HEK293 (cell line): ENCODE results near the gene CHCHD6.

Experiments used
- CTCF ChIA-PET: fragments of 350-600 bp; formaldehyde crosslinking; extraction: SDS; loops from one replicate; lab custom pipeline; 2021; ENCODE audit warnings: antibody characterized with exemption; lab: Yijun Ruan, JAX
- POLR2A ChIA-PET: fragments of 300-600 bp; formaldehyde crosslinking; extraction: SDS; loops from one replicate; lab custom pipeline; 2020; ENCODE audit warnings: antibody characterized with exemption, inconsistent platforms; lab: Yijun Ruan, JAX
- H3K27ac ChIP-seq: fragments of 200-500 bp; sonication (Bioruptor generic); 2 replicates; pipeline ENCODE4 v1.5.1; 2014; ENCODE audit warnings: low read depth, low read length, control low read depth, inconsistent platforms; ENCODE audit errors: extremely low read depth
- H3K36me3 ChIP-seq, 2 experiments: fragments of 200-500 bp in 1 of 2; sonication (Bioruptor generic) in 1 of 2; 1 replicate in 1 of 2; 2 replicates in 1 of 2; pipeline ENCODE4 v1.5.1; 2014 to 2017; ENCODE audit warnings: inconsistent platforms in 2 of 2, low read length in 2 of 2; ENCODE audit not compliant: control insufficient read depth in 2 of 2, insufficient read depth in 1 of 2
- H3K4me1 ChIP-seq: fragments of 200-500 bp; sonication (Bioruptor generic); 2 replicates; pipeline ENCODE4 v1.5.1; 2014; ENCODE audit warnings: mild to moderate bottlenecking, low read length, inconsistent platforms; ENCODE audit not compliant: control insufficient read depth, insufficient read depth
- H3K4me3 ChIP-seq: 2 replicates; pipeline ENCODE4 v1.5.1; 2011; ENCODE audit warnings: low read depth, mild to moderate bottlenecking, control low read depth, low read length, moderate library complexity
- H3K9me3 ChIP-seq: fragments of 200-500 bp; sonication (Bioruptor generic); 2 replicates; pipeline ENCODE4 v1.5.1; 2014; ENCODE audit warnings: low read depth, low read length, inconsistent platforms; ENCODE audit not compliant: control insufficient read depth, insufficient read depth
- GLIS2 ChIP-seq: fragments of 450-650 bp; formaldehyde crosslinking; IDR thresholded peaks from 2 replicates; pipeline ENCODE4 v1.5.1; 2016; ENCODE audit warnings: missing biosample characterization, missing genetic modification characterization
- KLF10 ChIP-seq: fragments of 450-650 bp; IDR thresholded peaks from 2 replicates; pipeline ENCODE4 v1.5.1; 2018; ENCODE audit warnings: missing biosample characterization, mild to moderate bottlenecking, missing genetic modification characterization
- RBAK ChIP-seq: fragments of 450-650 bp; formaldehyde crosslinking; IDR thresholded peaks from 2 replicates; pipeline ENCODE4 v1.5.1; 2016; ENCODE audit warnings: missing biosample characterization, missing genetic modification characterization
- SALL2 ChIP-seq: fragments of 450-650 bp; formaldehyde crosslinking; IDR thresholded peaks from 2 replicates; pipeline ENCODE4 v1.5.0; 2017; ENCODE audit warnings: missing biosample characterization, mild to moderate bottlenecking, missing genetic modification characterization, borderline replicate concordance
- ZBTB1 ChIP-seq: fragments of 450-650 bp; formaldehyde crosslinking; IDR thresholded peaks from 2 replicates; pipeline ENCODE4 v1.5.1; 2016; ENCODE audit warnings: missing biosample characterization, missing genetic modification characterization
- ZBTB48 ChIP-seq: fragments of 450-650 bp; formaldehyde crosslinking; IDR thresholded peaks from 2 replicates; pipeline ENCODE4 v1.5.1; 2016; ENCODE audit warnings: missing biosample characterization, missing genetic modification characterization
- ZBTB8A ChIP-seq: fragments of 450-650 bp; formaldehyde crosslinking; IDR thresholded peaks from 2 replicates; pipeline ENCODE4 v1.5.1; 2016; ENCODE audit warnings: missing biosample characterization, missing genetic modification characterization
- ZIC2 ChIP-seq: fragments of 450-650 bp; formaldehyde crosslinking; IDR thresholded peaks from 2 replicates; pipeline ENCODE4 v1.5.1; 2016; ENCODE audit warnings: missing biosample characterization, missing genetic modification characterization
- ZNF114 ChIP-seq: fragments of 450-650 bp; formaldehyde crosslinking; IDR thresholded peaks from 2 replicates; pipeline ENCODE4 v1.5.0; 2017; ENCODE audit warnings: missing biosample characterization, missing genetic modification characterization
- ZNF138 ChIP-seq: fragments of 450-650 bp; formaldehyde crosslinking; IDR thresholded peaks from 2 replicates; pipeline ENCODE4 v1.5.1; 2016; ENCODE audit warnings: missing biosample characterization, missing genetic modification characterization, borderline replicate concordance
- ZNF140 ChIP-seq: fragments of 450-650 bp; formaldehyde crosslinking; IDR thresholded peaks from 2 replicates; pipeline ENCODE4 v1.5.1; 2016; ENCODE audit warnings: missing biosample characterization, missing genetic modification characterization
- ZNF202 ChIP-seq: fragments of 450-650 bp; formaldehyde crosslinking; IDR thresholded peaks from 2 replicates; pipeline ENCODE4 v1.5.1; 2016; ENCODE audit warnings: missing biosample characterization, missing genetic modification characterization, borderline replicate concordance
- ZNF214 ChIP-seq: fragments of 450-650 bp; formaldehyde crosslinking; IDR thresholded peaks from 2 replicates; pipeline ENCODE4 v1.5.1; 2017; ENCODE audit warnings: missing biosample characterization, mild to moderate bottlenecking, missing genetic modification characterization, borderline replicate concordance
- ZNF24 ChIP-seq: fragments of 450-650 bp; formaldehyde crosslinking; IDR thresholded peaks from 2 replicates; pipeline ENCODE4 v1.5.1; 2016; ENCODE audit warnings: missing biosample characterization, missing genetic modification characterization
- ZNF311 ChIP-seq: fragments of 450-650 bp; formaldehyde crosslinking; IDR thresholded peaks from 2 replicates; pipeline ENCODE4 v1.5.1; 2017; ENCODE audit warnings: missing biosample characterization, missing genetic modification characterization, borderline replicate concordance
- ZNF394 ChIP-seq: fragments of 450-650 bp; formaldehyde crosslinking; IDR thresholded peaks from 2 replicates; pipeline ENCODE4 v1.5.1; 2016; ENCODE audit warnings: missing biosample characterization, missing genetic modification characterization, mild to moderate bottlenecking, moderate library complexity, borderline replicate concordance
- ZNF585B ChIP-seq: fragments of 450-650 bp; formaldehyde crosslinking; IDR thresholded peaks from 2 replicates; pipeline ENCODE4 v1.5.1; 2016; ENCODE audit warnings: missing biosample characterization, missing genetic modification characterization
- ZNF670 ChIP-seq: fragments of 450-650 bp; formaldehyde crosslinking; IDR thresholded peaks from 2 replicates; pipeline ENCODE4 v1.5.1; 2016; ENCODE audit warnings: missing biosample characterization, missing genetic modification characterization, low read depth
- ZNF76 ChIP-seq: fragments of 450-650 bp; formaldehyde crosslinking; IDR thresholded peaks from 2 replicates; pipeline ENCODE4; 2016; ENCODE audit warnings: low read depth, missing biosample characterization, missing genetic modification characterization, borderline replicate concordance
- ZNF785 ChIP-seq: fragments of 450-650 bp; formaldehyde crosslinking; IDR thresholded peaks from 2 replicates; pipeline ENCODE4 v1.5.1; 2016; ENCODE audit warnings: missing biosample characterization, missing genetic modification characterization
- TF ChIP-seq, protein P1 (sequence below): fragments of 450-650 bp; formaldehyde crosslinking; IDR thresholded peaks from 2 replicates; pipeline ENCODE4 v1.5.1; 2016; ENCODE audit warnings: missing biosample characterization, missing genetic modification characterization
- TF ChIP-seq, protein P2 (sequence below): fragments of 450-650 bp; formaldehyde crosslinking; IDR thresholded peaks from 2 replicates; pipeline ENCODE4 v1.5.1; 2016; ENCODE audit warnings: missing biosample characterization, missing genetic modification characterization

CHCHD6 gene

DNA sequence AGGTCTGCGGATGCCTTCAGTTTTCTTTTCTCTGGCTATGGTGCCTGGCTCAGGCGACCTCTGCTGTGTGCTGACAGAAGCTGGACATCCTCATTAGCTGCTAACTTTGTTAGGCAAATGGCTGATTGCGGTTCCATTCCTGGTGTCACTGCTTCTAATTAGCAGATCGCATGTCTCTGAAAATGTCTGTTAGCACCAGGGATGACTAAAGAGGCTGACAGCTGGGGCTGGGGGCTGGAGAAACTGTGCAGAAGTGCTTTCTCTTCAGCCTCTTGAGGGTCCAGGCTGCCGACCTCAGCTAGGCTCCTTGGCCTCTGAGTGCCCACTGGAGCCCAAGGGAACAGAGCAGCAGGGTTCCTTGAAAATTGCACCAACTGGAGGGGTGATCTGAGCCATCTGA, 39.3 kb downstream of the CHCHD6 start:
- H3K9me3 ChIP-seq, result no peaks in the 10 kb centered on the region
- ChIA-PET POLR2A (no interaction called here), CTCF (interaction anchor here (0.8 to 1.2 kb wide), 2 partner anchors 9 to 42 kb away, joined by 3 to 4 read pairs; no protein-coding TSS in a partner anchor)
- H3K4me3 ChIP-seq, result no peak overlapping the region
- H3K4me1 ChIP-seq, result no peaks in the 10 kb centered on the region
- TF ChIP-seq ZNF311, result no peak
- no peak for TF ChIP-seq ZBTB48 (tag by site-specific recombination)
- H3K27ac ChIP-seq, result no peak overlapping the region
- peaks cover 0 to 25% of the 10 kb centered on the region in 2 experiments; a peak in 1 of 3 replicates for H3K36me3 ChIP-seq

GRCh38 chr3:126743781-126744180, 39.7 kb downstream of the CHCHD6 start:
- Histone ChIP-seq H3K27ac (no peak overlapping the region), H3K36me3 (peaks cover 0 to 25% of the 10 kb centered on the region in 2 experiments; a peak in 1 of 3 replicates), H3K9me3 (no peaks in the 10 kb centered on the region)
- TF ChIP-seq ZNF785 (tag by site-specific recombination), result no peak
- TF ChIP-seq, protein P1, sequence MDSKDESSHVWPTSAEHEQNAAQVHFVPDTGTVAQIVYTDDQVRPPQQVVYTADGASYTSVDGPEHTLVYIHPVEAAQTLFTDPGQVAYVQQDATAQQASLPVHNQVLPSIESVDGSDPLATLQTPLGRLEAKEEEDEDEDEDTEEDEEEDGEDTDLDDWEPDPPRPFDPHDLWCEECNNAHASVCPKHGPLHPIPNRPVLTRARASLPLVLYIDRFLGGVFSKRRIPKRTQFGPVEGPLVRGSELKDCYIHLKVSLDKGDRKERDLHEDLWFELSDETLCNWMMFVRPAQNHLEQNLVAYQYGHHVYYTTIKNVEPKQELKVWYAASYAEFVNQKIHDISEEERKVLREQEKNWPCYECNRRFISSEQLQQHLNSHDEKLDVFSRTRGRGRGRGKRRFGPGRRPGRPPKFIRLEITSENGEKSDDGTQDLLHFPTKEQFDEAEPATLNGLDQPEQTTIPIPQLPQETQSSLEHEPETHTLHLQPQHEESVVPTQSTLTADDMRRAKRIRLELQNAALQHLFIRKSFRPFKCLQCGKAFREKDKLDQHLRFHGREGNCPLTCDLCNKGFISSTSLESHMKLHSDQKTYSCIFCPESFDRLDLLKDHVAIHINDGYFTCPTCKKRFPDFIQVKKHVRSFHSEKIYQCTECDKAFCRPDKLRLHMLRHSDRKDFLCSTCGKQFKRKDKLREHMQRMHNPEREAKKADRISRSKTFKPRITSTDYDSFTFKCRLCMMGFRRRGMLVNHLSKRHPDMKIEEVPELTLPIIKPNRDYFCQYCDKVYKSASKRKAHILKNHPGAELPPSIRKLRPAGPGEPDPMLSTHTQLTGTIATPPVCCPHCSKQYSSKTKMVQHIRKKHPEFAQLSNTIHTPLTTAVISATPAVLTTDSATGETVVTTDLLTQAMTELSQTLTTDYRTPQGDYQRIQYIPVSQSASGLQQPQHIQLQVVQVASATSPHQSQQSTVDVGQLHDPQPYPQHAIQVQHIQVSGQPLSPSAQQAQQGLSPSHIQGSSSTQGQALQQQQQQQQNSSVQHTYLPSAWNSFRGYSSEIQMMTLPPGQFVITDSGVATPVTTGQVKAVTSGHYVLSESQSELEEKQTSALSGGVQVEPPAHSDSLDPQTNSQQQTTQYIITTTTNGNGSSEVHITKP (tag by site-specific recombination), result peak; percentile 79
- TF ChIP-seq, all 188 proteins: peak for 1
- Histone ChIP-seq H3K4me1 (no peaks in the 10 kb centered on the region), H3K4me3 (no peak overlapping the region)
- CTCF ChIA-PET, result interaction anchor here (0.8 to 1.2 kb wide), 3 partner anchors 9 to 43 kb away, joined by 3 to 4 read pairs (median 4); no protein-coding TSS in a partner anchor
- POLR2A ChIA-PET, result no interaction called here

DNA sequence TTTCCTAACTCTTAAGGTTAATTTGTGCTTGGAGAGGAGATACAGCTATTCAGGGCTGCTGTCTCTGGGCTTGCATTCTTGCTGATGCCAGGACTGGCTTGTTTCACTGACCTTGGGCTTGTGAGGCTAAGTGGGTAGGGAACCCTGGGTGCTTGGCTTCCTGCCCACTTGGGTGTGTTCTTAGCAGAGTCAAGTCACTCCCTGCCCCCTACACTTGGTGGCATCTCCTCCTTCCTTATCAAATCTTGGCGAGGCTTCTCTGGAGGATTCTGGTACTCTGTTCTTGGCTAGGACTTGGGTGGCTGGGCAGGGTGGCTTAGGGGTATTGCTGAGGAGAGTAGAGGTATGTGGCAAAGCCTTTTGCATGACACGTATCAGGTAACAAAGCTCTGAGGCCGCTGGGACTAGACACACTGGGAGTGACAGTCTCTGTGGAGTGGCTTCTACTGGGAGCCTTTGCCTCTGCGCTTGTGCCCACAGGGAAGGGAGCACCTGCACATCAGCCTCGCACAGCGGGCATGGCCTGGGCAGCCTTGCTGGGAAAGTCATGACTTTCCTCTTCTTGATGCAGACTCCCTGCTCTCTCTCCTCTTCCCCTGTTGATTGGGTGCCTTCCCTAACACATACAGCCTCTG, 41.8 kb downstream of the CHCHD6 start:
- ChIA-PET CTCF (no interaction called here), POLR2A (no interaction called here)
- H3K36me3 ChIP-seq, result peaks cover 0 to 14% of the 10 kb centered on the region in 2 experiments; a peak in 1 of 3 replicates
- H3K27ac ChIP-seq, result no peak overlapping the region
- H3K4me1 ChIP-seq, result no peaks in the 10 kb centered on the region
- no peak overlapping the region for H3K4me3 ChIP-seq
- TF ChIP-seq ZNF670 (tag by site-specific recombination), result no peak
- TF ChIP-seq ZNF585B (tag by site-specific recombination), result no peak
- no peak for TF ChIP-seq ZBTB8A (tag by site-specific recombination)
- no peak for TF ChIP-seq ZNF394 (tag by site-specific recombination)
- TF ChIP-seq ZNF24 (tag by site-specific recombination), result no peak
- no peak for TF ChIP-seq ZNF140
- TF ChIP-seq ZNF214 (tag by site-specific recombination), result no peak
- TF ChIP-seq, protein P2, sequence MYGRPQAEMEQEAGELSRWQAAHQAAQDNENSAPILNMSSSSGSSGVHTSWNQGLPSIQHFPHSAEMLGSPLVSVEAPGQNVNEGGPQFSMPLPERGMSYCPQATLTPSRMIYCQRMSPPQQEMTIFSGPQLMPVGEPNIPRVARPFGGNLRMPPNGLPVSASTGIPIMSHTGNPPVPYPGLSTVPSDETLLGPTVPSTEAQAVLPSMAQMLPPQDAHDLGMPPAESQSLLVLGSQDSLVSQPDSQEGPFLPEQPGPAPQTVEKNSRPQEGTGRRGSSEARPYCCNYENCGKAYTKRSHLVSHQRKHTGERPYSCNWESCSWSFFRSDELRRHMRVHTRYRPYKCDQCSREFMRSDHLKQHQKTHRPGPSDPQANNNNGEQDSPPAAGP (tag by site-specific recombination), result no peak
- TF ChIP-seq ZNF202 (tag by site-specific recombination), result no peak
- TF ChIP-seq KLF10, result no peak
- TF ChIP-seq RBAK (tag by site-specific recombination), result no peak
- no peak for TF ChIP-seq ZNF114 (tag by site-specific recombination)
- TF ChIP-seq ZNF138 (tag by site-specific recombination), result no peak
- no peak for TF ChIP-seq ZNF76 (tag by site-specific recombination)
- TF ChIP-seq ZBTB1 (tag by site-specific recombination), result no peak
- TF ChIP-seq SALL2, result no peak
- TF ChIP-seq ZIC2 (tag by site-specific recombination), result no peak
- no peak for TF ChIP-seq GLIS2
- no peaks in the 10 kb centered on the region for H3K9me3 ChIP-seq
